GM21619 (cell line): ENCODE results near the gene VASP.

Experiments used
- ATAC-seq: cut with Tn5 transposase; IDR thresholded peaks from one replicate; pipeline ENCODE4 v1.9.1; 2021; ENCODE audit not compliant: unreplicated experiment

The VASP gene

GRCh38 chr19:45506989-45507871 lies at the start of gene VASP:
Gene VASP, plus strand, starts transcription at chr19:45507479. Its CDS starts 293 bp downstream, at chr19:45507772.
- peak; percentile 45 for ATAC-seq

GRCh38 chr19:45457776-45458175 lies 49.5 kb upstream of the VASP start:
- ATAC-seq = no peak

- ATAC-seq = no peak
These were observed 46.4 kb upstream of the VASP start for GRCh38 chr19:45460807-45461347.

- no peak for ATAC-seq
These were observed 45.1 kb upstream of the VASP start for GRCh38 chr19:45462174-45462573.

GRCh38 chr19:45463241-45463640 lies 44.0 kb upstream of the VASP start:
- ATAC-seq = no peak

GRCh38 chr19:45464274-45464673 lies 43.0 kb upstream of the VASP start:
- ATAC-seq = no peak

- no peak for ATAC-seq
These were observed 42.3 kb upstream of the VASP start for GRCh38 chr19:45464852-45465441.

- ATAC-seq = no peak
These were observed 40.2 kb upstream of the VASP start for GRCh38 chr19:45467115-45467455.

GRCh38 chr19:45467456-45468158 lies 39.7 kb upstream of the VASP start, which contains the start of gene FOSB:
Gene FOSB, plus strand, starts transcription at chr19:45467996. Its CDS starts 591 bp downstream, at chr19:45468587.
- peak; percentile 36 for ATAC-seq

- no peak for ATAC-seq
These were observed 39.1 kb upstream of the VASP start for GRCh38 chr19:45468159-45468651.

GRCh38 chr19:45468803-45469131 lies 38.5 kb upstream of the VASP start:
- ATAC-seq = no peak

GRCh38 chr19:45469132-45469944 lies 37.9 kb upstream of the VASP start:
- peak; percentile 45 for ATAC-seq

- ATAC-seq = no peak
These were observed 37.1 kb upstream of the VASP start for GRCh38 chr19:45469945-45470761.

- ATAC-seq = no peak
These were observed 36.6 kb upstream of the VASP start for GRCh38 chr19:45470762-45471081.

GRCh38 chr19:45471111-45471930 lies 36.0 kb upstream of the VASP start:
- no peak for ATAC-seq

- ATAC-seq = no peak
These were observed 35.2 kb upstream of the VASP start for GRCh38 chr19:45471931-45472562.

GRCh38 chr19:45472563-45473366 lies 34.5 kb upstream of the VASP start:
- no peak for ATAC-seq

GRCh38 chr19:45473367-45473681 lies 34.0 kb upstream of the VASP start:
- ATAC-seq = no peak
